GM12801 (cell line): ENCODE results near the gene CACNA1F.

Source experiments
- CTCF ChIP-seq: IDR thresholded peaks from one replicate; pipeline ENCODE4 v1.5.1; 2011; ENCODE audit warnings: control low read depth; ENCODE audit not compliant: insufficient read length; ENCODE audit errors: extremely low read depth

The CACNA1F gene

GRCh38 chrX:49271341-49271740, 38.2 kb upstream of the CACNA1F start:
- no peak for TF ChIP-seq CTCF

DNA sequence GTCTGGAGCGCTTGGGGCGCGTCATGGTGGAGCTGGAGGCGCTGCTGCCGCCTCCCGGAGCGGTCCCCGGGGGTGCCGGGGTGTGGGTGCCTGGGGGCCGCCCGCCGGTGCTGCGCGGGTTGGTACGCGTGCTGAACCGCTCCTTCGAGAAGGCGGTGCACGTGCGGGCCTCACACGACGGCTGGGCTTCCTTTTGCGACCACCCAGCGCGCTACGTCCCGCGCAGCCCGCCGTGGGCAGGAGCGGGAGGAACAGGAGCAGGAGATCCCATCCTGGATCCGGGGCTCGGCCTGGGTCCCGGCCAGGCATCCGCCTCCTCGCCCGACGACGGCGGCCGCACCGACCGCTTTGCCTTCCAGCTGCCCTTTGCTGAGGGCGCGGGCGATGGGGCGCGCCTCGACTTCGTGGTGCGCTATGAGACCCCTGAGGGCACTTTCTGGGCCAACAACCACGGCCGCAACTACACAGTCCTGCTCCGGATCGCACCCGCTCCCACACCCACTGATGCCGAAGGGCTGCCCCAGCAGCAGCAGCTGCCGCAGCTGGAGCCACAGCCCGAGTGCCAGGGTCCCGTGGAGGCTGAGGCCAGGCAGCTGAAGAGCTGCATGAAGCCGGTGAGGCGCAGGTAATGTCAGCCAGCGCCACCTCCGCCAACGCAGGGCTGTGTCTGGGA, 37.2 kb upstream of the CACNA1F start:
- no peak for TF ChIP-seq CTCF

- no peak for TF ChIP-seq CTCF
These were observed 36.7 kb upstream of the CACNA1F start, which contains the start of gene PPP1R3F for GRCh38 chrX:49269767-49270248. Gene PPP1R3F, plus strand, starts transcription at chrX:49269793. Its CDS starts 77 bp downstream, at chrX:49269870.

- TF ChIP-seq CTCF: no peak
These were observed 36.0 kb upstream of the CACNA1F start for GRCh38 chrX:49269010-49269766.

DNA sequence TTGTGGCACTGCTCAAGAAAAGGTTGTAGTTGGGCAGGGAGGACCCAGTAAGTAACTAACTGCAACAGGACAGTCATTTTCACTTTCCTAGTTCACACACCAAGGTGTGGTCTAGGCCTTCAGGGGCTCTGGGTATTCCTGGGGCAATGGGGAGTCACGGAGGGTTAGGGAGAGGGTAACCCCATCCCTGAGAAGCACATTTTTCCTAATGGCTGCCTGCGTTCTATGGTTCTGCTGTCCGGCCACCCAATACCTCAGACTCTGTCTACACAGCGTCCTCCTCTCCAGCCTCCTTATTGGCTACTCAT, 35.5 kb upstream of the CACNA1F start:
- no peak for TF ChIP-seq CTCF

DNA sequence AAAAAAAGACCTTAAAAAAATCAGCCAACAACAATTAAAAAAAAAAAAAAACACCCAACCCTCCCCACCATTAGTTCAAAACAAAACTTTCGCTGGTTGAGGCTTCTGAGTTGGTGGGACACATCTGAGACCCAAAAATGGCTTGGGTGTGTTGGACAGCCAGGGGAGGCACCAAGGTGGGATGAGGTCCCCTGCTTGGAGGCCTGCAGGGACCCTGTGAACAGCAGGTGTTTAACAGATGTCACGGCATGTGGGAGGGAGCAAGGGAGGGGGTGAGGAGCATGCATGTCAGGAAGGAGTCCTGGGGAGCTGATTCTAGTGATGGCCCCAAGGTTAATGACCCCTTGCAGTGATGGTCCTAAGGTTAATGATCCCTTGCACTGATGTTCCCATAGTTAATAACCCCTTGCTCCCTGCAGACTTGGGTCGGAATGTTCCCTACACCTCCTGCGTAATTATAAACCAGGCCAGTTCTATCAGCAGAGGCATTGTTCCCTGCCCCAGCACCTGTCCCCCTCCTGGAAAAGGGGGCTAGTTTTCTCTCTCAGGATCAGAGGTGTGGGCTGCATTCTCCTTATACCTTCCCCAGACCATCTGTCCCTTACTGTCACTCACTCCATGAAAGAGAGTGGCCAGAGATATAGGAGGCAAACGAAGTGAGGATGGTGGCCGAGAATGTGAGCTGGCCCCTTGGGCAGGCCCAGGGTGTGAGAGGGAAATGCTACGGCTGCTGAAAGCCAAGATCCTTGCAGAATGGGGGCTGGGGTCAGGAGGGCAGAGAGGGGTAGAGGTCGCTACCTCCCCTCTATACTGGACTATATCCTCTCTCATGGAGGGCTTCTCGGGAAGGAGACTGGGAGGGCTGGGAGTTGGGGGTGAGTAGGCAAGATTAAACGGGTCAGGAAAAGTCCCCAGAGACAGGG, 33.6 kb upstream of the CACNA1F start:
- TF ChIP-seq CTCF: no peak

DNA sequence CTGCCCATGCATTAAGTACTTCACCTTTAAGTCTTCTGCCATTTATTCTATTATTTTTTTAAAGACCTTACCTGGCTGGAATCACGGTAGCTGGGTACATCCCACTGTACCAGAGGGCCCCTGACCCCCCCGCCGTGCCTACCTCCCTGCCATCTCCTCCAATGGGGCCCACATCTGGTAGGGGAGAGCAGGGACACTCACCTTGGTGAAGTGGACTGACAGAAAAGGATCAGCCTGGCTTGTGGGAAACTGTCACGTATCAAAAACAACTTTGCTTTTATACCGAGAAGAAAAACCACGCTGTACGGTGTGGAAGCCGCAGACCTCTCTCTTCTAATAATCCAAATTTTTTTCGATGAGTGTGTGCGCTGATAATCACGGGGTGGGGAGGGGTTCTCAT, 31.3 kb upstream of the CACNA1F start, which contains the start of gene FOXP3:
FOXP3 (minus strand) TSS at position 251 of the 400 bp plus-strand sequence. CDS start 6,205 bp downstream, outside the sequence.
- no peak for TF ChIP-seq CTCF
